ENCODE results near the gene HTT. TPM values are rescaled to one million over a fixed set of nuclear protein-coding genes. Genes with fewer than 3 reads are reported as not detected.

The HTT gene
- total RNA-seq, 2 donors from 2014 or later: 51.0 to 55.5 TPM

DNA sequence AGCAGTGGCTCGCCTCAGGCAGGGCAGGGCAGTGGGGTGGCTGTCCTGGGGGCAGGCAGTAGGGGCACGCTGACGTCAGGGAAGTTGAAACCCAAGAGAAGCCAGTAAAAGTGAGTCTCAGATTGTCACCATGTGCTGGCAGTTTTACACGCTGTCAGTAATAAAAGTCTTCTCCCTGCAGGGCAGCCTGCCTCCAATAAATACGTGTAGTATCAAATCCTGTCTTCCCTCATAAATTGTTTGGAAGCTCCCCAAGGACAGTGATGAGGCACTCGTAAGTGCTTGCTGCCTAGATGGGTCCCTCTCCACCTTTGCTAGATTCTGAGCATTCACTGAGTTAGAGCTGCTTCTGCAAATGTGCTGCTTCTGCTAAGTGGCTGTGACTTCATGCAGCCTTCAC is 113.6 kb downstream of the HTT start:
- no peaks in the 10 kb centered on the region for H3K4me1 ChIP-seq
- peaks cover 18% of the 10 kb centered on the region for H3K36me3 ChIP-seq
- no peak for DNase-seq
- intact Hi-C loops (cut with DNase I): no loop called here
- H3K27me3 ChIP-seq: no peaks in the 10 kb centered on the region
- no peak overlapping the region for H3K27ac ChIP-seq
- no peaks in the 10 kb centered on the region for H3K9me3 ChIP-seq
- TF ChIP-seq, protein P1, sequence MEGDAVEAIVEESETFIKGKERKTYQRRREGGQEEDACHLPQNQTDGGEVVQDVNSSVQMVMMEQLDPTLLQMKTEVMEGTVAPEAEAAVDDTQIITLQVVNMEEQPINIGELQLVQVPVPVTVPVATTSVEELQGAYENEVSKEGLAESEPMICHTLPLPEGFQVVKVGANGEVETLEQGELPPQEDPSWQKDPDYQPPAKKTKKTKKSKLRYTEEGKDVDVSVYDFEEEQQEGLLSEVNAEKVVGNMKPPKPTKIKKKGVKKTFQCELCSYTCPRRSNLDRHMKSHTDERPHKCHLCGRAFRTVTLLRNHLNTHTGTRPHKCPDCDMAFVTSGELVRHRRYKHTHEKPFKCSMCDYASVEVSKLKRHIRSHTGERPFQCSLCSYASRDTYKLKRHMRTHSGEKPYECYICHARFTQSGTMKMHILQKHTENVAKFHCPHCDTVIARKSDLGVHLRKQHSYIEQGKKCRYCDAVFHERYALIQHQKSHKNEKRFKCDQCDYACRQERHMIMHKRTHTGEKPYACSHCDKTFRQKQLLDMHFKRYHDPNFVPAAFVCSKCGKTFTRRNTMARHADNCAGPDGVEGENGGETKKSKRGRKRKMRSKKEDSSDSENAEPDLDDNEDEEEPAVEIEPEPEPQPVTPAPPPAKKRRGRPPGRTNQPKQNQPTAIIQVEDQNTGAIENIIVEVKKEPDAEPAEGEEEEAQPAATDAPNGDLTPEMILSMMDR (IDR thresholded peaks at IDR 0.05): no peak
- H3K9ac ChIP-seq (ENCODE audit: low read depth in 2 of 2, low read length in 2 of 2): no peak overlapping the region
- H3K4me3 ChIP-seq: no peak overlapping the region

DNA sequence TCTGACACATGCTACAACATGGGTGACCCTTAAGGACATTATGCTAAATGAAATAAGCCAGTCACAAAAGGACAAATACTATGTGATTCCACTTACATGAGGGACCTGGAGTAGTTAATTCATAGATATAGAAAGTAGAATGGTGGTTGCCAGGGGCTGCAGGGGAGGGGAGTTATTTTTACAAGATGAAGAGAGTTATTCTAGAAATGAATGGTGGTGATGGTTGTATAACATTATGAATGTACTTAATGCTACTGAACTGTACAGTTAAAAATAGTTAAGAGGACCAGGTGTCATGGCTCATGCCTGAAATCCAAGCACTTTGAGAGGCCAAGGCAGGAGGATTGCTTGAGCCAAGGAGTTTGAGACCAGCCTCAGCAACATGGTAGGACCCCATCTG is 115.0 kb downstream of the HTT start:
- intact Hi-C loops (cut with DNase I): no loop called here
- no peak for DNase-seq
- no peak overlapping the region for H3K4me3 ChIP-seq
- no peak overlapping the region for H3K27ac ChIP-seq
- no peak overlapping the region for H3K9ac ChIP-seq (ENCODE audit: low read depth in 2 of 2, low read length in 2 of 2)
- H3K36me3 ChIP-seq: peaks cover 14% of the 10 kb centered on the region
- TF ChIP-seq, protein P1 (IDR thresholded peaks at IDR 0.05): no peak
- H3K9me3 ChIP-seq: no peaks in the 10 kb centered on the region
- H3K27me3 ChIP-seq: no peaks in the 10 kb centered on the region
- no peaks in the 10 kb centered on the region for H3K4me1 ChIP-seq

DNA sequence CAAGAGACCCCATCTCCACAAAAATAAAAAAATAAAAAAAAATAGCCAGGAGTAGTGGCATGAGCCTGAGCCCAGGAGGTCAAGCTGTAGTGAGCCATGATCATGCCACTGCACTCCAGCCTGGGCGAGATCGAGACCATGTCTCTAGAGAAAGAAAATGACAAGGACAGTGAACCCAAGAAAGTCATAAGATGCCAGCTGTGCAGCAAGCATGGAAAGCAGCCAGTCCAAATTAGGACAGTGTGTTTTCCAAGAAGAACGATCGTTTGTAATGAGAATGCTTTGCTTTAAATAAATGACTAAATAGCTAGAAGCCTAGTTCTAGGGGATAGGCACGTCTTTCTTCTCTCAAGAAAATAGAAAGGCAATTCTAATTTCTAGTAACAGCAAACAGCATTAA is 116.1 kb downstream of the HTT start:
- TF ChIP-seq, protein P1 (IDR thresholded peaks at IDR 0.05): no peak
- no peak for DNase-seq
- no peak overlapping the region for H3K27ac ChIP-seq
- no peaks in the 10 kb centered on the region for H3K27me3 ChIP-seq
- no peak overlapping the region for H3K9ac ChIP-seq (ENCODE audit: low read depth in 2 of 2, low read length in 2 of 2)
- H3K36me3 ChIP-seq: peaks cover 14% of the 10 kb centered on the region
- intact Hi-C loops (cut with DNase I): loop anchor here (5.0 kb wide), 1 partner anchor 252 kb away; the partner anchor contains the start of gene HGFAC
- H3K4me3 ChIP-seq: no peak overlapping the region
- H3K9me3 ChIP-seq: no peaks in the 10 kb centered on the region
- no peaks in the 10 kb centered on the region for H3K4me1 ChIP-seq

DNA sequence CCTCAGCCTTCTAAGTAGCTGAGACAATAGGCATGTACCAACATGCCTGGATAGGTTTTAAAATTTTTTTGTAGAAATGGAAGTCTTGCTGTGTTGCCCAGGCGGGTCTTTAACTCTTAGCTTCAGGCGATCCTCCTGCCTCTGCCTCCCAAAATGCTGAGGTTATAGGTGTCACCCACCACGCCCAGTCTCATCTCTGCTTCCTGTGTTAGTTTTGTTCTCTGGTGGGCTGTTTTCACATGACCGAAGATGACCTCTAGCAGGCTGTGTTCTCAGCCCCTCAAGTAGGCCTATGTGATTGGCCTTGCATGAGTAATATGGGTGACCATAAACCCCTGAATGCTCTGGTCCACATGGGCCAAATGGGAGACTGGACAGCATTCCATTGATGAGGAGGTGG is 117.7 kb downstream of the HTT start:
- no peak overlapping the region for H3K9ac ChIP-seq (ENCODE audit: low read depth in 2 of 2, low read length in 2 of 2)
- H3K36me3 ChIP-seq: peaks cover 14% of the 10 kb centered on the region
- DNase-seq: no peak
- TF ChIP-seq, protein P1 (IDR thresholded peaks at IDR 0.05): no peak
- H3K4me1 ChIP-seq: no peaks in the 10 kb centered on the region
- no peaks in the 10 kb centered on the region for H3K27me3 ChIP-seq
- no peak overlapping the region for H3K27ac ChIP-seq
- H3K4me3 ChIP-seq: no peak overlapping the region
- no peaks in the 10 kb centered on the region for H3K9me3 ChIP-seq
- intact Hi-C loops (cut with DNase I): loop anchor here (5.0 kb wide), 1 partner anchor 250 kb away; the partner anchor contains the start of gene HGFAC

DNA sequence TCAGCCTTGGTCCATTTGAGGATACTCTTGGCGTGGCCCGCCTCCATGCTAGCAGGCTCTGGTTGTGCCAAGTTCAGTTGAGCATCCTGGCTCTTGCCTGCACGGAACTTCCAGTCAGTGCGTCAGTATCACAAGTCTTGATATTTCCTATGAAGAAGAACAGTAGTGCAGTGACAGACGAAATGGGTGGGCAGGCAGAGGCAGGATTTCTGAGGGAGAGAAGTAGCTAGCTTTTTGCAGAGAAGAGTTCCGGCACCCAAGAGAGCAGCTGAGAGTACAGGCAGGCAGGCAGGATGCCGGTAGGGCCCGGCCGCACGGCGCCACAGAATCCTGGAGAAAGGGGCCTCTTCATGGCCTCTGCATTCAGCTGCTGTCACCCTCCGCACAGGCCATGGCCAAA is 118.3 kb downstream of the HTT start:
- no peaks in the 10 kb centered on the region for H3K27me3 ChIP-seq
- TF ChIP-seq, protein P1 (IDR thresholded peaks at IDR 0.05): no peak
- H3K36me3 ChIP-seq: peaks cover 8% of the 10 kb centered on the region
- no peaks in the 10 kb centered on the region for H3K9me3 ChIP-seq
- DNase-seq: no peak
- no peaks in the 10 kb centered on the region for H3K4me1 ChIP-seq
- no peak overlapping the region for H3K4me3 ChIP-seq
- H3K9ac ChIP-seq (ENCODE audit: low read depth in 2 of 2, low read length in 2 of 2): no peak overlapping the region
- no peak overlapping the region for H3K27ac ChIP-seq
- intact Hi-C loops (cut with DNase I): loop anchor here (5.0 kb wide), 1 partner anchor 249 kb away; the partner anchor contains the start of gene HGFAC
